T-helper 17 cell (primary cell): Measurements from ENCODE around the gene SHBG. TPM values are rescaled to one million over a fixed set of nuclear protein-coding genes. Genes with fewer than 3 reads are reported as not detected.

Experiments
- ATAC-seq: fragments of 150-1000 bp; cut with Tn5 transposase; 2 replicates; pipeline ENCODE4 v1.10.0; 2021; ENCODE audit warnings: mild to moderate bottlenecking, moderate library complexity
- DNase-seq, 3 donors: peaks; one replicate each; pipeline versions ENCODE4 v3.0.0 to v3.0.0-alpha.2; 2020 to 2021
- H3K9me3 ChIP-seq: one replicate; pipeline ENCODE4 v1.7.0; 2013; ENCODE audit warnings: low read length, mild to moderate bottlenecking; ENCODE audit not compliant: control insufficient read depth, poor library complexity, severe bottlenecking
- H3K27ac Mint-ChIP-seq: one replicate; pipeline ENCODE4 v1.8.0; 2022; ENCODE audit warnings: mild to moderate bottlenecking, moderate library complexity, mixed read lengths
- H3K27me3 Mint-ChIP-seq: one replicate; pipeline ENCODE4 v1.8.0; 2022; ENCODE audit warnings: mixed read lengths
- H3K36me3 Mint-ChIP-seq: one replicate; pipeline ENCODE4 v1.8.0; 2022; ENCODE audit warnings: low read depth, mixed read lengths
- H3K4me1 Mint-ChIP-seq: one replicate; pipeline ENCODE4 v1.8.0; 2022; ENCODE audit warnings: mild to moderate bottlenecking, mixed read lengths
- H3K4me3 Mint-ChIP-seq: one replicate; pipeline ENCODE4 v1.8.0; 2022; ENCODE audit warnings: mild to moderate bottlenecking, moderate library complexity, mixed read lengths
- total RNA-seq, 4 donors: library from RNA in 2 of 4; stranded (reverse) in 2 of 4; gene quantifications; one replicate each; pipeline ENCODE4 v1.2.3 and lab custom pipeline; 2022 to 2026

Gene SHBG
- total RNA-seq (under 1 TPM in 1 of 2 donors, not detected in 1; 0.40 TPM), total RNA-seq (lab: John Stamatoyannopoulos, UW) (0 to 0.12 reads per million in 2 donors)

- Mint-ChIP-seq H3K27ac (peak within 1 kb of the TSS; percentile 61), H3K27me3 (no peaks in the 10 kb centered on the region), H3K36me3 (no peaks in the 10 kb centered on the region), H3K4me3 (no peak within 1 kb of the TSS), H3K4me1 (peaks cover 13% of the 10 kb centered on the region)
- no peaks in the 10 kb centered on the region for H3K9me3 ChIP-seq
- DNase-seq (no peak), ATAC-seq (no peak)
Observed at GRCh38 chr17:7629939-7630571, at the start of gene SHBG. Gene SHBG, plus strand, starts transcription at chr17:7630135. Its CDS starts 38 bp downstream, at chr17:7630173.

- ATAC-seq (no peak), DNase-seq (no peak)
- Mint-ChIP-seq H3K36me3 (peaks cover 2% of the 10 kb centered on the region), H3K27me3 (no peaks in the 10 kb centered on the region), H3K4me3 (no peak overlapping the region), H3K4me1 (peaks cover 57% of the 10 kb centered on the region), H3K27ac (no peak overlapping the region)
- H3K9me3 ChIP-seq = no peaks in the 10 kb centered on the region
Observed at GRCh38 chr17:7580604-7581575, 49.0 kb upstream of the SHBG start.

GRCh38 chr17:7582396-7583252 lies 47.3 kb upstream of the SHBG start:
- peaks cover 48% of the 10 kb centered on the region for H3K4me1 Mint-ChIP-seq
- no peaks in the 10 kb centered on the region for H3K27me3 Mint-ChIP-seq
- H3K9me3 ChIP-seq = no peaks in the 10 kb centered on the region
- ATAC-seq = no peak
- peak overlapping the region; percentile 96 for H3K27ac Mint-ChIP-seq
- DNase-seq = no peak
- H3K36me3 Mint-ChIP-seq = peaks cover 2% of the 10 kb centered on the region
- no peak overlapping the region for H3K4me3 Mint-ChIP-seq

- ATAC-seq = peak; percentile 84
- no peaks in the 10 kb centered on the region for H3K27me3 Mint-ChIP-seq
- H3K27ac Mint-ChIP-seq = peak within 1 kb of the TSS; percentile 96
- peak within 1 kb of the TSS; percentile 95 for H3K4me3 Mint-ChIP-seq
- H3K4me1 Mint-ChIP-seq = peaks cover 43% of the 10 kb centered on the region
- no peaks in the 10 kb centered on the region for H3K9me3 ChIP-seq
- H3K36me3 Mint-ChIP-seq = peaks cover 2% of the 10 kb centered on the region
- DNase-seq = peak; percentile 87 to 90 (median 88)
Observed at GRCh38 chr17:7583253-7584109, 46.5 kb upstream of the SHBG start, which contains the start of gene MPDU1. Gene MPDU1, plus strand, starts transcription at chr17:7583852. Its CDS starts 11 bp downstream, at chr17:7583863.

GRCh38 chr17:7586673-7587419 lies 43.1 kb upstream of the SHBG start:
- Mint-ChIP-seq H3K4me3 (no peak overlapping the region), H3K36me3 (peaks cover 2% of the 10 kb centered on the region), H3K27ac (no peak overlapping the region), H3K4me1 (peaks cover 23% of the 10 kb centered on the region), H3K27me3 (no peaks in the 10 kb centered on the region)
- DNase-seq (no peak), ATAC-seq (no peak)
- no peaks in the 10 kb centered on the region for H3K9me3 ChIP-seq

- H3K4me1 Mint-ChIP-seq = peaks cover 20% of the 10 kb centered on the region
- H3K4me3 Mint-ChIP-seq = peak overlapping the region; percentile 41
- ATAC-seq (no peak), DNase-seq (no peak)
- no peaks in the 10 kb centered on the region for H3K27me3 Mint-ChIP-seq
- H3K36me3 Mint-ChIP-seq = peaks cover 2% of the 10 kb centered on the region
- no peak overlapping the region for H3K27ac Mint-ChIP-seq
- H3K9me3 ChIP-seq = no peaks in the 10 kb centered on the region
Observed at GRCh38 chr17:7587420-7588151, 42.3 kb upstream of the SHBG start.

GRCh38 chr17:7588553-7589203 lies 41.3 kb upstream of the SHBG start:
- Mint-ChIP-seq H3K4me1 (peaks cover 18% of the 10 kb centered on the region), H3K27me3 (no peaks in the 10 kb centered on the region), H3K36me3 (peaks cover 7% of the 10 kb centered on the region), H3K4me3 (no peak overlapping the region), H3K27ac (no peak overlapping the region)
- H3K9me3 ChIP-seq = no peaks in the 10 kb centered on the region
- ATAC-seq (no peak), DNase-seq (no peak)

GRCh38 chr17:7589204-7589868 lies 40.6 kb upstream of the SHBG start:
- no peaks in the 10 kb centered on the region for H3K9me3 ChIP-seq
- Mint-ChIP-seq H3K27me3 (no peaks in the 10 kb centered on the region), H3K4me1 (peaks cover 14% of the 10 kb centered on the region), H3K27ac (no peak overlapping the region), H3K36me3 (peaks cover 11% of the 10 kb centered on the region), H3K4me3 (no peak overlapping the region)
- peak; percentile 81 for ATAC-seq
- DNase-seq = peak; percentile 48 to 62 (median 50)

- DNase-seq (no peak), ATAC-seq (no peak)
- H3K27ac Mint-ChIP-seq = peak within 1 kb of the TSS; percentile 29
- peaks cover 9% of the 10 kb centered on the region for H3K4me1 Mint-ChIP-seq
- no peaks in the 10 kb centered on the region for H3K9me3 ChIP-seq
- peaks cover 11% of the 10 kb centered on the region for H3K36me3 Mint-ChIP-seq
- H3K27me3 Mint-ChIP-seq = no peaks in the 10 kb centered on the region
- H3K4me3 Mint-ChIP-seq = no peak within 1 kb of the TSS
Observed at GRCh38 chr17:7589891-7590691, 39.8 kb upstream of the SHBG start, which contains the start of gene SOX15. Gene SOX15, minus strand, starts transcription at chr17:7590094. Its CDS starts 418 bp downstream, at chr17:7589676.

GRCh38 chr17:7590743-7591142 lies 39.2 kb upstream of the SHBG start:
- Mint-ChIP-seq H3K27ac (peak overlapping the region; percentile 29), H3K36me3 (peaks cover 11% of the 10 kb centered on the region), H3K27me3 (no peaks in the 10 kb centered on the region), H3K4me3 (no peak overlapping the region), H3K4me1 (peaks cover 6% of the 10 kb centered on the region)
- no peaks in the 10 kb centered on the region for H3K9me3 ChIP-seq
- ATAC-seq = no peak
- DNase-seq = no peak
